HCT116 (cell line): ENCODE results near the gene RNU5D-1.

ENCODE experiments used
- ATF3 ChIP-seq: IDR thresholded peaks from 2 replicates; pipeline ENCODE4 v1.6.1; 2012
- CTCF ChIP-seq, 3 experiments: fragments of 200-600 bp in 1 of 3; sonication (generic) in 1 of 3; IDR thresholded peaks in 2 of 3; conservative IDR thresholded peaks in 1 of 3; 2 replicates each; pipeline ENCODE4 v1.5.1; 2012 to 2017; ENCODE audit warnings: low read depth in 2 of 3, low read length in 2 of 3, antibody characterized with exemption in 1 of 3, borderline replicate concordance in 1 of 3, control low read depth in 1 of 3, mild to moderate bottlenecking in 1 of 3, mixed read lengths in 1 of 3, mixed run types in 1 of 3, moderate library complexity in 1 of 3; ENCODE audit not compliant: insufficient read depth in 1 of 3
- EGR1 ChIP-seq: IDR thresholded peaks from 2 replicates; pipeline ENCODE4 v1.6.1; 2012; ENCODE audit warnings: low read depth
- EZH2 ChIP-seq: fragments of 200-600 bp; sonication (generic); IDR thresholded peaks from 2 replicates; pipeline ENCODE4 v1.6.1; 2017; ENCODE audit warnings: antibody characterized with exemption, mixed run types
- POLR2A ChIP-seq: IDR thresholded peaks from 2 replicates; pipeline ENCODE4 v1.7.0; 2011; ENCODE audit warnings: borderline replicate concordance; ENCODE audit not compliant: insufficient read depth, insufficient read length; ENCODE audit errors: extremely low read depth
- POLR2AphosphoS5 ChIP-seq: IDR thresholded peaks from 2 replicates; pipeline ENCODE4 v1.6.1; 2011; ENCODE audit warnings: mild to moderate bottlenecking, low read depth, low read length, moderate library complexity
- REST ChIP-seq: IDR thresholded peaks from 2 replicates; pipeline ENCODE4 v1.6.1; 2012; ENCODE audit warnings: low read depth
- YY1 ChIP-seq: IDR thresholded peaks from 2 replicates; pipeline ENCODE4 v1.6.1; 2011; ENCODE audit warnings: low read length, low read depth, moderate library complexity, mild to moderate bottlenecking; ENCODE audit not compliant: insufficient replicate concordance; ENCODE audit errors: extremely low read depth

GRCh38 chr1:44705470-44705869, 25.5 kb downstream of the RNU5D-1 start:
- no peak for TF ChIP-seq ATF3
- no peak for TF ChIP-seq CTCF (IDR thresholded peaks at IDR 0.05 in 2 of 3, conservative IDR thresholded peaks at IDR 0.05 in 1 of 3; ENCODE audit: borderline replicate concordance in 1 of 3, insufficient read depth in 1 of 3, low read depth in 2 of 3, low read length in 2 of 3)
- TF ChIP-seq POLR2A, result no peak
- no peak for TF ChIP-seq REST
- TF ChIP-seq YY1, result no peak
- no peak for TF ChIP-seq EGR1
- no peak for TF ChIP-seq POLR2AphosphoS5
- TF ChIP-seq EZH2, result no peak
